B cell (primary cell): ENCODE data around the gene ST3GAL3. TPM values are rescaled to one million over a fixed set of nuclear protein-coding genes. Genes with fewer than 3 reads are reported as not detected.

Source experiments
- ATAC-seq: fragments of 200-7000 bp; cut with Tn5 transposase; one replicate; pipeline ENCODE4 v1.10.0; 2021; ENCODE audit warnings: low read depth, mild to moderate bottlenecking, moderate number of reproducible peaks, moderate library complexity
- CTCF ChIA-PET: fragments of 350-600 bp; sonication (Branson Sonifier 250); formaldehyde crosslinking; loops from one replicate; lab custom pipeline; 2021; ENCODE audit warnings: antibody characterized with exemption, inconsistent platforms; lab: Charles Lee
- POLR2A ChIA-PET: fragments of 350-600 bp; sonication (Branson Sonifier 250); formaldehyde crosslinking; loops from one replicate; lab custom pipeline; 2021; ENCODE audit warnings: antibody characterized with exemption; lab: Charles Lee
- DNase-seq: peaks from one replicate; pipeline ENCODE4 v3.0.0; 2013
- H2AFZ ChIP-seq: 2 replicates; pipeline ENCODE4 v1.6.1; 2012; ENCODE audit warnings: mild to moderate bottlenecking, low read depth, low read length; ENCODE audit not compliant: insufficient read depth, poor library complexity, severe bottlenecking
- H3K27ac ChIP-seq, 2 donors: 1 replicate in 1 of 2; 2 replicates in 1 of 2; pipeline ENCODE4 v1.5.1; 2012 to 2013; ENCODE audit warnings: low read length in 2 of 2, mild to moderate bottlenecking in 2 of 2, moderate library complexity in 1 of 2
- H3K27me3 ChIP-seq, 4 experiments: fragments of 200-600 bp in 1 of 4; sonication (generic) in 1 of 4; replicated peaks in 1 of 4; 1 replicate in 2 of 4; 2 replicates in 2 of 4; pipeline versions ENCODE4 v1.6.1 to v1.7.0; 2013 to 2016; ENCODE audit warnings: low read length in 3 of 4, mild to moderate bottlenecking in 2 of 4, mixed read lengths in 1 of 4, moderate library complexity in 1 of 4; ENCODE audit not compliant: insufficient read depth in 4 of 4, control insufficient read depth in 3 of 4; ENCODE audit errors: control extremely low read depth in 1 of 4
- H3K36me3 ChIP-seq, 2 experiments: replicated peaks in 1 of 2; 1 replicate in 1 of 2; 2 replicates in 1 of 2; pipeline versions ENCODE4 v1.6.1 to v1.7.1; 2013; ENCODE audit warnings: low read length in 1 of 2; ENCODE audit not compliant: insufficient read depth in 2 of 2, control insufficient read depth in 1 of 2; ENCODE audit errors: control extremely low read depth in 1 of 2, extremely low read depth in 1 of 2
- H3K4me1 ChIP-seq, 2 donors: fragments of 200-600 bp in 1 of 2; sonication (generic) in 1 of 2; 1 replicate in 1 of 2; 2 replicates in 1 of 2; pipeline versions ENCODE4 v1.5.1 to v1.6.1; 2013 to 2017; ENCODE audit warnings: low read length in 2 of 2; ENCODE audit not compliant: control insufficient read depth in 2 of 2, insufficient read depth in 2 of 2
- H3K4me2 ChIP-seq: replicated peaks from 2 replicates; pipeline ENCODE3; 2012; ENCODE audit warnings: mild to moderate bottlenecking, low read depth, low read length; ENCODE audit not compliant: poor library complexity, severe bottlenecking
- H3K4me3 ChIP-seq, 5 experiments: fragments of 200-600 bp in 1 of 5; sonication (generic) in 1 of 5; 1 replicate in 3 of 5; 2 replicates in 2 of 5; pipeline versions ENCODE4 v1.5.1 to v1.7.0; 2011 to 2016; ENCODE audit warnings: low read length in 4 of 5, mild to moderate bottlenecking in 4 of 5, low read depth in 2 of 5, control low read depth in 1 of 5, moderate library complexity in 1 of 5; ENCODE audit not compliant: insufficient read depth in 1 of 5; ENCODE audit errors: control extremely low read depth in 1 of 5, extremely low read depth in 1 of 5
- H3K79me2 ChIP-seq: fragments of 200-600 bp; sonication (generic); one replicate; pipeline ENCODE4 v1.6.0; 2016; ENCODE audit warnings: low read length; ENCODE audit not compliant: control insufficient read depth, insufficient read depth
- H3K9ac ChIP-seq: fragments of 200-600 bp; sonication (generic); 2 replicates; pipeline ENCODE4 v1.6.1; 2017; ENCODE audit warnings: mild to moderate bottlenecking, low read length, moderate library complexity
- H3K9me3 ChIP-seq, 3 donors: one replicate each; pipeline versions ENCODE4 v1.6.1 to v1.7.1; 2013; ENCODE audit warnings: low read length in 2 of 3; ENCODE audit not compliant: control insufficient read depth in 2 of 3, insufficient read depth in 1 of 3; ENCODE audit errors: control extremely low read depth in 1 of 3
- H4K20me1 ChIP-seq: 2 replicates; pipeline ENCODE4 v1.6.0; 2012; ENCODE audit warnings: mild to moderate bottlenecking, low read length; ENCODE audit not compliant: insufficient read depth, control insufficient read depth, poor library complexity, severe bottlenecking
- H3K27ac Mint-ChIP-seq: one replicate; pipeline ENCODE4 v1.8.0; 2021; ENCODE audit warnings: mixed read lengths
- H3K27me3 Mint-ChIP-seq: one replicate; pipeline ENCODE4 v1.8.0; 2021; ENCODE audit warnings: mixed read lengths
- H3K4me1 Mint-ChIP-seq: one replicate; pipeline ENCODE4 v1.8.0; 2021; ENCODE audit warnings: mixed read lengths
- H3K4me3 Mint-ChIP-seq: one replicate; pipeline ENCODE4 v1.8.0; 2021; ENCODE audit warnings: mixed read lengths
- H3K9me3 Mint-ChIP-seq: one replicate; pipeline ENCODE4 v1.8.0; 2022; ENCODE audit warnings: mixed read lengths; ENCODE audit not compliant: insufficient read depth
- CTCF ChIP-seq: fragments of 200-600 bp; IDR thresholded peaks from one replicate; pipeline ENCODE4 v1.8.0; 2022; ENCODE audit warnings: antibody characterized with exemption, mild to moderate bottlenecking
- EZH2 ChIP-seq: IDR thresholded peaks from 2 replicates; pipeline ENCODE4 v1.6.1; 2012; ENCODE audit warnings: borderline replicate concordance, low read depth, mild to moderate bottlenecking, moderate library complexity, low read length; ENCODE audit not compliant: insufficient read depth, poor library complexity, severe bottlenecking
- WGBS: methylation state at CpG from one replicate; pipeline ENCODE4 v1.1.5; 2013; ENCODE audit warnings: missing lambda C conversion rate; ENCODE audit not compliant: insufficient coverage; 5-methylcytosine and 5-hydroxymethylcytosine counted together
- intact Hi-C: fragments of 100-400 bp; cut with micrococcal nuclease; formaldehyde crosslinking; loops from one replicate; pipeline ENCODE4 v1.10.0; 2022
- polyA plus RNA-seq: library from polyadenylated mRNA; depleted of rRNA; stranded (reverse); fragments of >200 nt; gene quantifications from 2 replicates; pipeline ENCODE4 v1.2.3, GENCODE V29; 2012
- total RNA-seq, 2 donors: library from RNA; stranded (reverse); fragments of 120-200 nt in 1 of 2; gene quantifications; 1 replicate in 1 of 2; 2 replicates in 1 of 2; pipeline versions ENCODE4 v1.2.3 to v1.2.4, GENCODE V29; 2013 to 2022

The ST3GAL3 gene
- total and polyA plus RNA-seq, 2 donors (not counting 1 experiment from before 2014, with no cell fraction given) = 16.8 to 31.4 TPM

- no peak overlapping the region for H3K9ac ChIP-seq
- no peak overlapping the region for H3K4me2 ChIP-seq
- 93% methylated on average over 11 of the region's 13 CpGs for WGBS
Measured at GRCh38 chr1:43914576-43915525, 207.5 kb downstream of the ST3GAL3 start.

More at GRCh38 chr1:43914576-43915525, 207.5 kb downstream of the ST3GAL3 start:
- no peak overlapping the region for H2AFZ ChIP-seq
- ChIA-PET CTCF (no interaction called here), POLR2A (no interaction called here)
- no peak for ATAC-seq
- Mint-ChIP-seq H3K4me3 (no peak overlapping the region), H3K9me3 (no peaks in the 10 kb centered on the region), H3K27me3 (no peaks in the 10 kb centered on the region), H3K4me1 (no peaks in the 10 kb centered on the region), H3K27ac (no peak overlapping the region)
- no peak overlapping the region for H3K27ac ChIP-seq
- no peaks in the 10 kb centered on the region for H3K27me3 ChIP-seq
- DNase-seq = no peak
- H3K9me3 ChIP-seq = no peaks in the 10 kb centered on the region
- no peak for TF ChIP-seq EZH2
- no peak for TF ChIP-seq CTCF
- no peaks in the 10 kb centered on the region for H3K4me1 ChIP-seq
- intact Hi-C loops = no loop called here
- H3K36me3 ChIP-seq = peaks cover 0 to 1% of the 10 kb centered on the region in 2 experiments
- H4K20me1 ChIP-seq = no peaks in the 10 kb centered on the region
- H3K4me3 ChIP-seq = no peak overlapping the region
- H3K79me2 ChIP-seq = no peaks in the 10 kb centered on the region
